ENCODE results near the gene ZBTB8OS.

The ZBTB8OS gene

DNA sequence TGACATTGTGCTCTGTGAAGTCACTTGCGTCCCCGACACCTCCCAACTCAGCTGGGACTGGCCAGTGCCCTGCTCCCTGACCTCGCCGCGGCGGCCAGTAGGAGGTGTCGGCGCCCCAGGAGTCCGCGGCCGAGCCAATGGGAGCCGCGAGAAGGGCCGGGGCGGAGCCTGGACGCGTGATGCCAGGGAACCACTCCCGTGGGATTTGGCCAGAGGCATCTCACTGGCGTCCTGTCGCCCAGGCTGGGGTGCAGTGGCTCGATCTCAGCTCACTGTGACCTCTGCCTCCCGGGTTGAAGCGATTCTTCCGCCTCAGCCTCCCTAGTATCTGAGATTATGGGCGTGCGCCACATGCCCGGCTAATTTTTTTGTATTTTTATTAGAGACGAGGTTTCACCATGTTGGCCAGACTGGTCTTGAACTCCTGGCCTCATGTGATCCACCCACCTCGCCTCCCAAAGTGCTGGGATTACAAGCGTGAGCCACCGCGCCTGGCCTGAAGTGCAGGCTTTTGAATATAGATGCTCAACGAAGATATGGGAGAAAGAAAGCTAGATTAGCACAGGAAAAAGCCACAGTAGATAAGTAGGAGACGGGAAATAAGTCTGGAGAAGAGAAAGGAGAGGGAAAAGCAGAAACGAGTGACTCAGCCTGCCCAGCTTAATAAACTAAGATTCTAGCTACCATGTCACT is 38.0 kb downstream of the ZBTB8OS start:
- CTCF ChIA-PET: interaction anchor here (0.6 to 1.3 kb wide), 2 partner anchors 54 to 204 kb away, joined by 3 to 5 read pairs; no protein-coding TSS in a partner anchor
- TF ChIP-seq, protein P1, sequence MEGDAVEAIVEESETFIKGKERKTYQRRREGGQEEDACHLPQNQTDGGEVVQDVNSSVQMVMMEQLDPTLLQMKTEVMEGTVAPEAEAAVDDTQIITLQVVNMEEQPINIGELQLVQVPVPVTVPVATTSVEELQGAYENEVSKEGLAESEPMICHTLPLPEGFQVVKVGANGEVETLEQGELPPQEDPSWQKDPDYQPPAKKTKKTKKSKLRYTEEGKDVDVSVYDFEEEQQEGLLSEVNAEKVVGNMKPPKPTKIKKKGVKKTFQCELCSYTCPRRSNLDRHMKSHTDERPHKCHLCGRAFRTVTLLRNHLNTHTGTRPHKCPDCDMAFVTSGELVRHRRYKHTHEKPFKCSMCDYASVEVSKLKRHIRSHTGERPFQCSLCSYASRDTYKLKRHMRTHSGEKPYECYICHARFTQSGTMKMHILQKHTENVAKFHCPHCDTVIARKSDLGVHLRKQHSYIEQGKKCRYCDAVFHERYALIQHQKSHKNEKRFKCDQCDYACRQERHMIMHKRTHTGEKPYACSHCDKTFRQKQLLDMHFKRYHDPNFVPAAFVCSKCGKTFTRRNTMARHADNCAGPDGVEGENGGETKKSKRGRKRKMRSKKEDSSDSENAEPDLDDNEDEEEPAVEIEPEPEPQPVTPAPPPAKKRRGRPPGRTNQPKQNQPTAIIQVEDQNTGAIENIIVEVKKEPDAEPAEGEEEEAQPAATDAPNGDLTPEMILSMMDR (conservative IDR thresholded peaks at IDR 0.05; ENCODE audit: low read depth): peak; percentile 32
- peak; percentile 84 for DNase-seq (ENCODE audit: low spot score)
- peak overlapping the region; percentile 31 for H3K27ac ChIP-seq
- POLR2A ChIA-PET (ENCODE audit: low non-redundant PET): interaction anchor here (0.6 kb wide), 1 partner anchor 24 kb away, joined by 3 read pairs; no protein-coding TSS in a partner anchor

DNA sequence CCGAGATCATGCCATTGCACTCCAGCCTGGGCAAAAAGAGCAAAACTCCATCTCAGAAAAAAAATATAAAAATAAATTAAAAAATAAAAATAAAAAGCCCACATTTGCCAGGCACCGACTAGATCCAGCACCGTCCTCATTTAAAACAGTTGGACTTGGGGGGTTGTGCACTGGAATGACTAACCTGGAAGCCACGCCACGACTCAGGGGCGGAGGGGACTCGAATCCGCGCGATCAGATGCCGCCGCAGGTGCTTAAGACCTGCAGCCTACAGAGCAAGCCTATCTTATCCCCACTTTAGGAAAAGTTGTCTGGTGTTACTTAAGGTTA is 38.5 kb downstream of the ZBTB8OS start:
- ChIA-PET POLR2A (ENCODE audit: low non-redundant PET) (interaction anchor here (0.6 kb wide), 1 partner anchor 24 kb away, joined by 3 read pairs; no protein-coding TSS in a partner anchor), CTCF (interaction anchor here (0.6 to 1.0 kb wide), 2 partner anchors 204 to 210 kb away, joined by 4 to 5 read pairs; no protein-coding TSS in a partner anchor)
- peak; percentile 40 for DNase-seq (ENCODE audit: low spot score)
- TF ChIP-seq, protein P1 (conservative IDR thresholded peaks at IDR 0.05; ENCODE audit: low read depth): no peak
- H3K27ac ChIP-seq: peak overlapping the region; percentile 31

DNA sequence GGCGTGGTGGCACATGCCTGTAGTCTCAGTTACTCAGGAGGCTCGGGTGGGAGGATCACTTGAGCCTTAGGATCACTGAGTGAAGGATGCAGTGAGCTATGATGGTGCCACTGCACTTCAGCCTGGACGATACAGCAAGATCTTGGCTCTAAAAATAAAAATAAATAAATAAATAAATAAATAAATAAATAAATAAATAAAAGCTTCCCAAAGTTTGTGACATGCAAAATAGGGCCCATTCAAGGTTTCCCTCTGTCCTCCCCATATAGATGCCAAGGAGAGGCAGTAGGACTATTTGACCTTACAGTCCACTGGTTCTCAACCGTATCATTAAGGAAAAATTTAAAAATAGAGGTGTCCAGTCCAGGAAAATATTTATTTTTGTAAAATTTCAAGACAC is 41.2 kb downstream of the ZBTB8OS start:
- ChIA-PET CTCF (no interaction called here), POLR2A (ENCODE audit: low non-redundant PET) (no interaction called here)
- TF ChIP-seq, protein P1 (conservative IDR thresholded peaks at IDR 0.05; ENCODE audit: low read depth): no peak
- DNase-seq (ENCODE audit: low spot score): no peak
- no peak overlapping the region for H3K27ac ChIP-seq

DNA sequence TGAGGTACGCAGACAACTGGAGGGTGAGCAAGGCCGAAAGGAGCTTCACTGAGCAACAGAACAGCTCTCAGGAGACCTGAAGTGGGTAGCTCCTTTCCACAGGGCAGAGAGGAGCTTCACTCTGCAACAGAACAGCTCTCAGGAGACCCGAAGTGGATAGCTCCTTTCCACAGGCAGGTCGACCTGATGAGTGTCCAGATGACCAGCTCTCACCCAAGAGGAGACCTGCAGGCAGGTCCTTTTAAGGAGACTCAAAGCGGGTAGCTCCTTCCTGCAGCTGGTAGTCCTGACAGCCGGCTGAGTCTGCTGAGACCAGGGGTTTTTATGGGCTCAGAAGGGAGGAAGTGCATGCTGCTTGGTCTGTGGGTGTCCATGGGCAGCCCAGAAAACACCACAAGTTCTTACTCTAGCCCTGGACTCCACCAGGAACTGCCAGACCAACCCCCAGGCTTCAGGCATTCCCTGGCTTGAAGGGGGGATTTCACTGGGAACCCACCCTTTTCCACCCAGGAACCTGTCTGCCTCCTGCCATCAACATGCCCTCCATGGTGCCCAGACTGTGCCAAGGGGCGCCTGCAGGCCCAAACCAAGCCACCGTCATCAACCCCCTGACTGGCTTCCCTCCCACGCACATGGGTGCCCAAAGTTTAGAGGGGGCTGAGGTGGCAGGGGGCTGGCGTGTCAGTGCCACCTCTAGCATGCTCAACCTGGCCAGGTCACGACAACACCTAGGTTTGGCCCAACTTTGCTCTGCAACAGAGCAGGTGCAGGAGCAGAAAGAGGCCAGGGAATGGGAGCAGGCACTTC is 43.6 kb downstream of the ZBTB8OS start:
- peak overlapping the region; percentile 5; the same call in 1 of the 2 replicates for H3K27ac ChIP-seq
- CTCF ChIA-PET: no interaction called here
- DNase-seq (ENCODE audit: low spot score): no peak
- TF ChIP-seq, protein P1 (conservative IDR thresholded peaks at IDR 0.05; ENCODE audit: low read depth): no peak
- POLR2A ChIA-PET (ENCODE audit: low non-redundant PET): no interaction called here

DNA sequence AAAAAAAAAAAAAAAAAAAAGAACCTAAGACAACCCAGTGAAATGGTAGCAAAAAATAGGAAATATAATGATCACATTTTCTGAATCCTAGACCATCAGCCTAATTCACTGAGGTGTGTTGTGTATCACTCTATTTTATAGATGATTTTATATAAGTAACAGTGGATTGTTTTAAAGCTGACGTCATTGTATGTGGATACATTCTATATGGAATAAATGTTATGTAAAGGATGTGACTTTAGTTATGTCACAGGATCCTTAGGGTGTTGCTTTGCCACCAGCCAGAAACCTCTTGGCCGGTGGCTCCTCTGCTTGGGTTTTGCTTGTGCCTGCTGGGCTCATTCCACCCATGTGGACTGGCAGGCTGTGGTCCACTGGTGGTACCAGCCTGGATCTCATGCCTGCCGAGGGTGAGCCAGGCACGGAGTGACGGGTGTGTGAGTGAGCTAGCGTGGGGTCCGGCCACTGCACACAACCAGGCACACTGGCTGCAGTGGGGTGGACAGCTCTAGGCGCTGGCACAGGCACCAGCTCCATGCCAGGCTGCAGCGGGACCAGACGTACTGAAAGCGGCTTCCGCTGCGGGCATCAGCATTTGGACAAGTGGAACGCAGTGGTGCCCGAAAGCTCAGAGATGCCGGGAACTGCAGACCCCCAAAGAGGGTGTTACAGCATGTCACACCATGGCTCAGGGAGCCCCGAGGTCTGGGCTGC is 44.5 kb downstream of the ZBTB8OS start:
- no peak for DNase-seq (ENCODE audit: low spot score)
- ChIA-PET POLR2A (ENCODE audit: low non-redundant PET) (no interaction called here), CTCF (no interaction called here)
- TF ChIP-seq, protein P1 (conservative IDR thresholded peaks at IDR 0.05; ENCODE audit: low read depth): no peak
- peak overlapping the region; percentile 5; the same call in 1 of the 2 replicates for H3K27ac ChIP-seq

DNA sequence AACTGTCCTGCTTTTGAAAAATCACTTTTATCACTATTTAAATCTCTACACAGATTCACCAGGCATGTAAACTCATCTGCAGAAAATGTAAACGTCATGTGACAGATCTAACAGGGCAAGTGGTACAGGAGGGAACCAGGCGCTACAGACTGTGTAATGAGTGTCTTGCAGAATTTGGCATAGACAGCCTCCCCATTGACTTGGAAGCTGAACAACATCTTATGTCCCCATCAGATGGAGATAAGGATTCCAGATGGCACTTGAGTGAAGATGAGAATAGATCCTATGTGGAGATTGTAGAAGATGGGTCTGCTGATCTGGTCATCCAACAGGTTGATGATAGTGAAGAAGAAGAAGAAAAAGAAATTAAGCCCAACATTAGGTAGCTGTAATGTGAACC is 50.3 kb downstream of the ZBTB8OS start:
- TF ChIP-seq, protein P1 (conservative IDR thresholded peaks at IDR 0.05; ENCODE audit: low read depth): no peak
- no peak for DNase-seq (ENCODE audit: low spot score)
- CTCF ChIA-PET: no interaction called here
- POLR2A ChIA-PET (ENCODE audit: low non-redundant PET): no interaction called here
- H3K27ac ChIP-seq: no peak overlapping the region

All from RWPE1 (cell line).